ENCODE results near the gene TNNC1.

The TNNC1 gene

GRCh38 chr3:52408466-52408865, 45.4 kb downstream of the TNNC1 start:
- no peak for TF ChIP-seq CTCF (conservative IDR thresholded peaks at IDR 0.05; ENCODE audit: control insufficient read depth, insufficient read depth, low read depth, low read length)
- H3K4me3 ChIP-seq (ENCODE audit: control insufficient read depth, low read depth, low read length) = peak overlapping the region; percentile 95
- no peak for DNase-seq (ENCODE audit: low read depth)

- H3K4me3 ChIP-seq (ENCODE audit: control insufficient read depth, low read depth, low read length) = no peak overlapping the region
- no peak for DNase-seq (ENCODE audit: low read depth)
- no peak for TF ChIP-seq CTCF (conservative IDR thresholded peaks at IDR 0.05; ENCODE audit: control insufficient read depth, insufficient read depth, low read depth, low read length)
Observed at GRCh38 chr3:52407779-52408178, 46.1 kb downstream of the TNNC1 start.

- H3K4me3 ChIP-seq (ENCODE audit: control insufficient read depth, low read depth, low read length) = no peak overlapping the region
- DNase-seq (ENCODE audit: low read depth) = no peak
- TF ChIP-seq CTCF (conservative IDR thresholded peaks at IDR 0.05; ENCODE audit: control insufficient read depth, insufficient read depth, low read depth, low read length) = no peak
Observed at GRCh38 chr3:52406791-52407510, 46.9 kb downstream of the TNNC1 start.

- no peak overlapping the region for H3K4me3 ChIP-seq (ENCODE audit: control insufficient read depth, low read depth, low read length)
- TF ChIP-seq CTCF (conservative IDR thresholded peaks at IDR 0.05; ENCODE audit: control insufficient read depth, insufficient read depth, low read depth, low read length) = no peak
- no peak for DNase-seq (ENCODE audit: low read depth)
Observed at GRCh38 chr3:52406231-52406661, 47.6 kb downstream of the TNNC1 start.

GRCh38 chr3:52405601-52406110, 48.2 kb downstream of the TNNC1 start:
- H3K4me3 ChIP-seq (ENCODE audit: control insufficient read depth, low read depth, low read length) = no peak overlapping the region
- no peak for DNase-seq (ENCODE audit: low read depth)

GRCh38 chr3:52405066-52405465, 48.8 kb downstream of the TNNC1 start:
- no peak for TF ChIP-seq CTCF (conservative IDR thresholded peaks at IDR 0.05; ENCODE audit: control insufficient read depth, insufficient read depth, low read depth, low read length)
- DNase-seq (ENCODE audit: low read depth) = no peak
- no peak overlapping the region for H3K4me3 ChIP-seq (ENCODE audit: control insufficient read depth, low read depth, low read length)

More at GRCh38 chr3:52405601-52406110, 48.2 kb downstream of the TNNC1 start:
- TF ChIP-seq CTCF (conservative IDR thresholded peaks at IDR 0.05; ENCODE audit: control insufficient read depth, insufficient read depth, low read depth, low read length) = no peak
